Measurements from ENCODE around the gene PUSL1.

PUSL1 gene

DNA sequence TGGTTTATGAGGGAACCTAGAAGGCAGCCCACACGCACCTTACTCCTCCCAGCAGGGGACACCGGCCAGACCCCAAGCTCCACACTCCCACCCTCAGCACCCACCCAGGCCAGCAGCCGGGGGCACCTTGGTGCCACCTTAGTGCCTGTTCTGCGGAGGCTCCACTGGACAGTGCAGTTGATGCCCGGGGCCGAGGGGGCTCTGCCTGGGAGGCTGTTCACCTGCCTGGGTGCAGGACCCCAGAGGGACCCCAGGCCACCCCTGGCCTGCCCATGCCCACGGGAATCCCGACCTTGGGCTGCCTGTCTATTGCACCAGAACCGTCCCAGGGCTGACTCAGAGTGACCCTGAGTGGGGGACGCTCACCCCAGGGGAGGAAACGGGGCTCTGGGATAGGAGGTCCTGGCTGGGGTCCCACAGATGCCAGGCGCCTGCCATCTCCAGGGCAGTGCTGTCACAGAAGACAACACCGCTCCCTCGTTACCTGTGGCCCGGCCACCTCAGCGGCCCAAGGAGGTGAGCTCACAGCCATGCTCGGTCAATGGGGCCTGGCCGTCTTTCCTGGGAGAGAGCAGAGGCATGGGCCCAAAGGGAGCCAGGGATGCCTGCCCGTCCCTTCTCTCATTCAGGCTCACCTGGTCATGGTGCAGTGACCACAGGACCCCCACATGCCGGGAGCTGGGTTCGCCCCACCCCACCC, 27.5 kb upstream of the PUSL1 start:
- no peak for DNase-seq

DNA sequence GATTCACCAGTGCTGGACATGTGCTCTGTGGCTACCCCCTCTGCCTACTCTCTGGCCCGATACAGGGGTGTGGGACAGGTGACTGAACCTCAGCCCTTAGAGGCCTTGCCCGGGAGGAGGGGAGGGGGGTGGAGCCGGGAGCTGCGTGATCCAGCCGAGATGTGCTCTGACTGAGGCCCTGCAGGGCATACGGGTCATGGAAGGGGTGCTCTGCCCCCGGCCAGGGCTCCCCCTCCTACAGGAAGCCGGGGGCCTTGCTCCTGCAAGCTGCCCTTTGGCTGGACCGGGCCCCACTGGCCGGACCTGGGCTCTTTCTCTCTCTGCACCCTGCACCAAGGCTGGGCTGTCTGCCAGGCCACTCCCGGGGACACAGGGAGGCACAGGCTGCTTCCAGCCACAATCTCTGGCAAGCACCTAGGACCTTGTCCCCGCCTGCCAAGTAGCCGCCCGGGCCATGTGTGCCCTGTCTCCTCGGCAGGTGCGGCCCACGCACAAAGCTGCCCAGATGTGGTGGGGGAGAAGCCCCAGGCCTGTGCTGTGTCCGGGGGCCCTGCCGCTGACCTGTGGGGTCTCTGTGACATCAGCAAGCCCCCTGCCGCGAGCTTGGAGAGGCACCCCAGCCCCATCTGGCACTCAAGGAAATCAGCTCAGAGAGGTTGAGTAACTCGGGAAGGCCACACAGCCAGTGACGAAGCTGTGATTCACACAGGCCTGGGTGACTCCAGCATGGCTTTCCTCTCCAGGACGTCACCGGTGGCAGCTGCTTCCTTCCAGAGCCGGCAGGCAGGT, 26.7 kb upstream of the PUSL1 start:
- no peak for DNase-seq

DNA sequence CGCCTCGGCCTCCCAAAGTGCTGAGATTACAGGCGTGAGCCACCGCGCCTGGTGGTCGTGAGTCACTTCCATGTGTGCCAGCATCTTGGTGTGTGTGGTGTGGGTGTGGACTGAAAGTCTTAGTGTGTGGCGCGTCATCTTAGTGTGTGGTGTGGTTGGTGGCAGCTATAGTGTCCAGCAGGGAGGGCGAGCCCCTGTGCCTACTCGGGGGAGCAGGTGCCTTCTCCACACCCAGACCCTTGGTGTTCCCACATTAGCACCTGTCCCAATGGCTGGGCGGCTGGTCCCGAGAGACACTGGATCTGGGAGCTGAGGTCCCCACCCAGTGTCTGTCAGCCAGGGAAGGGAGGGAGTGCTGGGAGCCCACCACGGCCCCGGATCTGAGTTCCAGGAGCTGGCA, 25.4 kb upstream of the PUSL1 start:
- DNase-seq = no peak

DNA sequence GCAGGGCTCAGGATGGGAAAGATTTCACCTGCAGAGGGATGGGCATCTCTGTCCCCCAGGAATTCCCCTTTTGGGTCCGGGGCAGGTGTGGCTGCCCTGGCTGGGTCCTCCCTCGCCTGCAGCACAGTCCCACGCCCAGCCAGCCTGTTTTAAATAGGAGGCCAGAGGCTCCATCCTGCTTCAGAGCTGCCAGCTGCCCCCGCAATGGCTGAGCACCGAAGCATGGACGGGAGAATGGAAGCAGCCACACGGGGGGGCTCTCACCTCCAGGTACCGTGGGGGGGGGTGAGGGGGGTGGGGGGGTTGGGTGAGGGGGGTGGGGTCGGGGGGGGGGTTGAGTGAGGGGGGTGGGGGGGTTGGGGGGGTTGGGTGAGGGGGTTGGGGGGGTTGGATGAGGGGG, 24.6 kb upstream of the PUSL1 start:
- no peak for DNase-seq

DNA sequence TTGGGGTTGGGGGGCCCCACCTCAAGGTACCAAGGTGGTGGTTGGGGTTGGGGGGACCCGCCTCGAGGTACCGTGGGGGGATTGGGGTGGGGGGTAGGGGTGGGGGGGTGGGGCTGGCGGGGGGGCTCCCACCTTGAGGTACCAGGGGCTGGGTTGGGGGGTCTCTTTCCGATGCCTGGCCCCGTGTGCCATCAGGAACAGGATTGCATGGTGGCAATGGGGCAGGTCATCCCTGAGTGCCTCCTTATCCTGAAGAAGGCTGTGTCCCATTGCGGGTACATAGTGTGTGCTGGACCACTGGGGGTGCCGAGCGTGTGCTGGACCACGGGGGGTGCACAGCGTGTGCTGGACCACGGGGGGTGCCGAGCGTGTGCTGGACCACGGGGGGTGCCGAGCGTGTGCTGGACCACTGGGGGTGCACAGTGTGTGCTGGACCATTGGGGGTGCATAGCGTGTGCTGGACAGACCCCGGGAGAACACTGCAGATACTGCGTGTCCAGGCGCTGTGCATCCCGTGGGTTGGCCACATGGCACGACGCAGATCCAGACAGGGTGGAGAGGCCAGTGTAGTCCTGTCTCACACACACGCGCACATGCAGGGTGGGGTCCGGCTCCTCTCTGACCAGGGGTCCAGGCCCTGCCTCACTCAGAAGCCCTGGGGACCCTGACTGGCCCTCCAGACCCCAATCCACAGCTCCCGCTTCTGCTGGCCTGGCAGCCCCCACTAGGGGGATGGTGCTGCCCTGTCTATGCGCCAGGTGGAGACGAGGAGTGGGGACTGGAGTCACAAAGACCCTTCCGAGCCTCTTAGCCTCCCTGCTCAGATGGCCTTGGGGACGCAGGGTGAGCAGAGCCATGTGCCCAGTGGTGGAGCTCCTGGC, 23.9 kb upstream of the PUSL1 start:
- no peak for DNase-seq

DNA sequence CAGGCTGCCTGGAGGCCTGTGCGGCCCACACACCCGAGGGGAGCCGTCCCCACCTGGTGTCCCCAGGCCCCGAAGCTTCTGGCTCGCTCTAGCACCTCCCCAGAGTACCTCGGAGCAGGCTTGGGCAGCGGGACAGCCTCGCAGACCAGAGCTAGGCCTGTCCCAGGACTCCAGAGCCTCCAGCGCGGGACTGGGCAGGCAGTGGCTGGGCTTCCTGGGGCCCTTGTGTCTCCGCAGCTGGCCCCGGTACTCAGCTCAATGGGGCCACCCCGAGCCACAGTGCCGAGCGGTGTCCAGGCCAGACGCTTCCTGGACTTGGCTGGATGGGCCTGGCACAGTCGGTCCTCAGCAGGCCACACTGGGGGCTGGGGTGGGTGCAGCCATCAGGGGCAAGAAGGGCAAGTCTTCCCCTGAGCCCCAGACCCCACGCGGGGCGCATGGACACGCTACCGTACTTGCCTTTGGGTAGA, 23.3 kb upstream of the PUSL1 start:
- DNase-seq = no peak

DNA sequence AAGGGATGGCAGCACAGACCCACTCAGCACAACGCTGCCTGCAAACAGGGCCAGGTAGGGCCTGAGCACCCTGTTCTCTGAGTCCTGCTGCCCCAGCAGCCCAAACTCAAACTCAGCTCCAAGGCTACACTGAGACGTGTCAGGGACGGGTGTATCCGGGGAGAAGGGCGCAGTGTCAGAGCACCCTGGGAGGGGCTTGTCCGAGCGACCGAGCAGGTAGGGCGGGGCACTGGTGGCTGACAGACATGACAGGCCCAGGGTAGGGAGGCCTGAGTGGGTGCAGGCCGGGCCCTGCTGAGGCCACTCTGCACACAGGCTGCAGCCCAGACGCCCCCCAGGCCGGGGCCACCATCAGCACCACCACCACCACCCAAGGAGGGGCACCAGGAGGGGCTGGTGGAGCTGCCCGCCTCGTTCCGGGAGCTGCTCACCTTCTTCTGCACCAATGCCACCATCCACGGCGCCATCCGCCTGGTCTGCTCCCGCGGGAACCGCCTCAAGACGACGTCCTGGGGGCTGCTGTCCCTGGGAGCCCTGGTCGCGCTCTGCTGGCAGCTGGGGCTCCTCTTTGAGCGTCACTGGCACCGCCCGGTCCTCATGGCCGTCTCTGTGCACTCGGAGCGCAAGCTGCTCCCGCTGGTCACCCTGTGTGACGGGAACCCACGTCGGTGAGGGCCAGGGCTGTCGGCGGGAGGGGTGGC, 22.6 kb upstream of the PUSL1 start:
- DNase-seq = no peak

DNA sequence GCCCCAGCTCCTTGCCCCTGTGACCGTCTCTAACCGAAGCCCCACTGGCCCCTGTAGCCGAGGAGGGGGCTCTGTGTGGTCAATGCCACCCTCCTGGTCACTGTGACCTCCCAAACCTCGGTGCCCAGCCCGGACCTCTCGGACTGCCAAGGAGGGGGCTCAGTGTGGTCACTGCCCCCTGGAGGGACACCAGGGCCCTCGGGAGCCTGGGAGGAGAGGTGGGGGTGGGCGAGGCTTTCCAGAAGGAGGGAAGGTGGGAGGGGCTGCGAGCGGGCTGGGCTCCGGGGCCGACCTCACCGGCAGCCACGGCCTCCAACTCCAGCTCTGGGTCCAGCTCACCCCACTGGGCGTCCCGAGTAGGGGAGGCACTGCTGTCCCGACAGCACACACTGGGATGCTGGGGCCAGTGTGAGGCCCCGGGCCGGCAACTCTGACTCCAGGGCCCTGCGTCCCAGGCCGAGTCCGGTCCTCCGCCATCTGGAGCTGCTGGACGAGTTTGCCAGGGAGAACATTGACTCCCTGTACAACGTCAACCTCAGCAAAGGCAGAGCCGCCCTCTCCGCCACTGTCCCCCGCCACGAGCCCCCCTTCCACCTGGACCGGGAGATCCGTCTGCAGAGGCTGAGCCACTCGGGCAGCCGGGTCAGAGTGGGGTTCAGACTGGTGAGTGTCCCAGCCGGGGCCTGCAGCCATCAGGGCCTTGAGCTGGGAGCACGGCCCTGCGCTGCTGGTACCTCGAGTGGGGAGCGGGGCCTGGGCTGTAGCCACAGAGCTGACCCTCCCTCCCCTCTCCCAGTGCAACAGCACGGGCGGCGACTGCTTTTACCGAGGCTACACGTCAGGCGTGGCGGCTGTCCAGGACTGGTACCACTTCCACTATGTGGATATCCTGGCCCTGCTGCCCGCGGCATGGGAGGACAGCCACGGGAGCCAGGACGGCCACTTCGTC, 21.8 kb upstream of the PUSL1 start:
- DNase-seq = no peak

DNA sequence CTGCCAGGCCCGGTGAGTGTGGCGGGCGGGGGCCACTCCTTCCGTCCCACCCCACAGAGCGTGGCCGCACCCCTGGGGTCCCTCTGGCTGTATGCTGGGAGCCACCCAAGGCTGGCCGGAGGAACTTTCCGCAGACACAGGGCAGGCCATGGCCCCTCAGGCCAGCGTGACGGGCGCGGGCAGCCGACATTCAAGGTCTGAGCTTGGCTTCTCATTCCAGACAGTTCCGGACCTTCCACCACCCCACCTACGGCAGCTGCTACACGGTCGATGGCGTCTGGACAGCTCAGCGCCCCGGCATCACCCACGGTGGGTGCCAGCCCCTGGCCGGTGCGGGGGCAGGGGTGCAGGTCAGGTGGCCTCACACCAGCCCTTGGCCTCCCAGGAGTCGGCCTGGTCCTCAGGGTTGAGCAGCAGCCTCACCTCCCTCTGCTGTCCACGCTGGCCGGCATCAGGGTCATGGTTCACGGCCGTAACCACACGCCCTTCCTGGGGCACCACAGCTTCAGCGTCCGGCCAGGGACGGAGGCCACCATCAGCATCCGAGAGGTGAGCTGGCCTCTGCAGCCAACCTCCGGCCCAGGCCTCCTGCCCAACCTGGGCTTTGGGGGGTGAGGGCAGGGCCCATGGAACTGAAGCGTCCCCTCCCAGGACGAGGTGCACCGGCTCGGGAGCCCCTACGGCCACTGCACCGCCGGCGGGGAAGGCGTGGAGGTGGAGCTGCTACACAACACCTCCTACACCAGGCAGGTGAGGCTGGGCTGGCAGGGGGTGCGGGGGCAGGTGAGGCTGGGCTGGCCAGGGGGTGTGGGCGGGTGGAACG, 20.9 kb upstream of the PUSL1 start:
- DNase-seq = no peak

DNA sequence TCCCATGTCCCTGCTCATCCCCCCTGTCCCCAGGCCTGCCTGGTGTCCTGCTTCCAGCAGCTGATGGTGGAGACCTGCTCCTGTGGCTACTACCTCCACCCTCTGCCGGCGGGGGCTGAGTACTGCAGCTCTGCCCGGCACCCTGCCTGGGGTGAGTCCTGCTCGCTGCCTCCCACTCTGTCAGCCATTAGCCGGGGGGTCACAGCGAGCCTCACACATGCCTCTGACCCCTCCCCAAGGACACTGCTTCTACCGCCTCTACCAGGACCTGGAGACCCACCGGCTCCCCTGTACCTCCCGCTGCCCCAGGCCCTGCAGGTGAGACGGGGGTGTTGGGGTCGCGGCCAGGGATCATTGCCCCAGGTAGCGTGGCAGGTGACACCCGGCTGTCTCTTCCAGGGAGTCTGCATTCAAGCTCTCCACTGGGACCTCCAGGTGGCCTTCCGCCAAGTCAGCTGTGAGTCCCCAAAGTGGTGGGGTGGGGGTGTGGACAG, 18.1 kb upstream of the PUSL1 start:
- DNase-seq = peak; percentile 50 to 54

DNA sequence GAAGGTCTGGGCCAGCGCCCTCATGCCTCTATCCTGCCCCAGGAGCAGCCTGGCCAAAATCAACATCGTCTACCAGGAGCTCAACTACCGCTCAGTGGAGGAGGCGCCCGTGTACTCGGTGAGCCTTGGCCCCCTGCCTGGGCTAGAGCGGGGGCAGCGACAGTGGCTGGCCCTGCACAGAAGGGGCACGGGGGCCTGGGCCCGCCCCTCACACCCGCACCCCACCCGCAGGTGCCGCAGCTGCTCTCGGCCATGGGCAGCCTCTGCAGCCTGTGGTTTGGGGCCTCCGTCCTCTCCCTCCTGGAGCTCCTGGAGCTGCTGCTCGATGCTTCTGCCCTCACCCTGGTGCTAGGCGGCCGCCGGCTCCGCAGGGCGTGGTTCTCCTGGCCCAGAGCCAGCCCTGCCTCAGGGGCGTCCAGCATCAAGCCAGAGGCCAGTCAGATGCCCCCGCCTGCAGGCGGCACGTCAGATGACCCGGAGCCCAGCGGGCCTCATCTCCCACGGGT, 17.3 kb upstream of the PUSL1 start:
- DNase-seq = no peak

DNA sequence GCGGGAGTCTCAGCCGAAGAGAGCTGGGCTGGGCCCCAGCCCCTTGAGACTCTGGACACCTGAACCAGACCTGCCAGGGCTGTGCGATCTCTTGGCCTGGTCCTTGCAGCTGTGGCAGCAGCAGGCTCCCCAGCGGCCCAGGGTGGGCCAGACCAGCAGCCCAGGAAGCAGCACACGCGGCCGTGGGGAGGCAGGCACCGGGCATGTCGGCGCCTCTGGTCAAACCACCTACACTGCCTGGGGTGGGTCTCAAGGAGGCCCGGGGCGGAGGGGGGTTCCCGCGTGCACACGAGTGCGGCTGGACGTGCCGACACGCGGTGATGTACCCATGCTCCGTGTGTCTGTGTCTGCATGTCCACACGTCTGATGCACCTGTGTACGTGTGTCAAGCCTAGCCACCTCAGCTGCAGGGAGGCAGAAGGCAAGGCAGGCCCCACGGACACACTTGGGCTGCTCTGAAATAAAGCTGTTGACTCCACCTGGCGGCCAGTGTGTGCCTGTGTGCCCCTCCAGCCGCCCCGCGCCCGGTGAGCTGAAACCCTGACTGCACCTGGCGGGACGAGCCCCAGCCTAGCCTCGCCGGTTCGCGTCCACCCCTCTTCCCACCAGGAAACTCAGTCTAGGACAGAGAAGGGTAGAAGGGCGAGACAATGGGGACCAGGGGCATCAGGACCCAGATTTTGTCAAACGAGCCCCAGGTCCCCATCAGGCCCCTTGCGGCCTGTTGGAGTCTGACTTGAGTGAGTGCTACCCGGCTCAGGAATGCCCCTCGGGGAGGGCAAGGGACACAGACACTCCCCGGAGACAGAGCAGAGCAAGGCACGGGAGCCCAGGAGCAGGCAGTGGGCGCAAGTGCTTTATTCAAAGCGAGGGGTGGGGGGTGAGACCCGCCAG, 16.6 kb upstream of the PUSL1 start:
- peak; percentile 16 to 26 for DNase-seq

DNA sequence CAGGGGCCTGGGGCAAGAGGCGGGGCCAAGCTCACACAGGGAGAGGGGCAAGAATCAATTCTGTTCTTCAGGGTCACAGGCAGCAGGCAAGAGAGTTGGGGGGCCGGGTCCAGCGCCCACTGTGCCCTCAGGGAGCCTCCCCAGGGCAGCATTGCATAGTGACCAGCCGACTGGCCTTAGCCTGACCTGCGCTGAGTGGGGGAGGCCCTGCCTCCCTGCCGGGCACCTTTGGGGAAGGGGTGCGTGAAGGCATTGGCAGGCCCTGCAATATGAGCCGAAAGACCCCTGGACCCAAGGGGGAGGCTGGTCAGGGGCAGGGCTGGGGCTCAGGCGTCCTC, 16.0 kb upstream of the PUSL1 start:
- DNase-seq = no peak

DNA sequence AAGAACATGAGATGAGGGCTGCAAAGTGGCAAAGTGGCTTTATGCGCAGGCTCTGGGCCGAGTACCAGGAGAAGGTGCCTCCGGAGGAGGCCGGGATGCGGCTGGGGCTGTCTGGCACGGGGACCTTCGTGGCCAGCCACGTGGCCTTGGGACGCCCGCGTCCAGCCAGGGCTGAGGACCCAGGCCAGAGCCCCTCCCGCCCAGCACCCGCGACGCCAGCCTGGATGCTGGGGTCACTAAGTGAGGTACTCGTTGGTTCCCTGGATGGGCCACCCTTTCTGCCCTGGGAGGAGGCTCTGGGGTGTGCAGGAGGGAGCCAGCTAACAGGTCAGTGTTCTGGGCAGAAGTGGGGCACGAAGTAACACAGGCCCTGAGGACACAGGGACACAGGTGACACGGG, 15.5 kb upstream of the PUSL1 start:
- no peak for DNase-seq

DNA sequence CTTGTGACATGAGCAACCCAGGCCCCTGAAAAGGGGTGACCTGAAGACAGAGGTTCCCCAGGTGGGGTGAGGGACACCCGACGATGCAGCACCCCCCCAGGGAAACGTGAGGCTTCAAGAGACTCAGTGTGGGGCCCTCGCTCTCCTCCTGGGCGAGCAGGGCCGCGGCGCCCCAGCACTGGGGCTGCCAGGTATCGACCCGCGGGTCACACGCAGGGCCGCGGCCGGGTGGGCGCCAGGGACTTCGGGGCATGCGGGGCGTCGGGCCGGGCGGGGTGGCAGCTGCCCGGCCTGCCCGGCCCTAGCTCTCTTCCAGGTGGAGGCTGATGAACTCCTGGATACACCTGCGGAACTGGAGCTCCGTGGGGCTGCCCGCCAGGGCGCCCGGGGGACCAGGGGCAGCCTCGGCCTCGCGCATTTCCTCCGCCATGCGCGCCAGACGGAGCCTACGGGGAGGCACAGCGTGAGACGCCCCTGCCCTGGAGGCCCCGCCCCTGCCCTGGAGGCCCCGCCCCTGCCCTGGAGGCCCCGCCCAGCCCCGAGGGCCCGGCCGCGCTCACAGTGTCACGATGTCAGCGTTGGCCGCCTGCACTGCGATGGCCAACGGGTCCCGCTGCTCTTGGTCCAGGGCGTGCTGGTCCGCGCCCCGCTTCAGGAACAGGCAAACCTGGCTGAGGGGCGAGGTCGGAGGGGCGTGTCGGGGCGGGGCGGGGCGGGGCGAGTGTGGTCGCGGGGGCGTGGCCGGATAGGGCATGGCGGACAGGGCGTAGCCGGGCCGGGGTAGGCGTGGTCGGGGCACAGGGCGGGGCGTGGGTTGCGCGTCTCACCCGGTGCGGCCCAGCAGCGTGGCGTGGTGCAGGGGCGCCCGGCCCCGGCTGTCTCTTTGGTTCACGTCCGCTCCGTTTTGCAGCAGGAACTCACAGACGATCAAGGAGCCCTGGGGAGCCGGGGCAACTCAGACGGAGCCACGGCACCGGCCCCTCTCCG, 14.8 kb upstream of the PUSL1 start:
- DNase-seq = no peak

DNA sequence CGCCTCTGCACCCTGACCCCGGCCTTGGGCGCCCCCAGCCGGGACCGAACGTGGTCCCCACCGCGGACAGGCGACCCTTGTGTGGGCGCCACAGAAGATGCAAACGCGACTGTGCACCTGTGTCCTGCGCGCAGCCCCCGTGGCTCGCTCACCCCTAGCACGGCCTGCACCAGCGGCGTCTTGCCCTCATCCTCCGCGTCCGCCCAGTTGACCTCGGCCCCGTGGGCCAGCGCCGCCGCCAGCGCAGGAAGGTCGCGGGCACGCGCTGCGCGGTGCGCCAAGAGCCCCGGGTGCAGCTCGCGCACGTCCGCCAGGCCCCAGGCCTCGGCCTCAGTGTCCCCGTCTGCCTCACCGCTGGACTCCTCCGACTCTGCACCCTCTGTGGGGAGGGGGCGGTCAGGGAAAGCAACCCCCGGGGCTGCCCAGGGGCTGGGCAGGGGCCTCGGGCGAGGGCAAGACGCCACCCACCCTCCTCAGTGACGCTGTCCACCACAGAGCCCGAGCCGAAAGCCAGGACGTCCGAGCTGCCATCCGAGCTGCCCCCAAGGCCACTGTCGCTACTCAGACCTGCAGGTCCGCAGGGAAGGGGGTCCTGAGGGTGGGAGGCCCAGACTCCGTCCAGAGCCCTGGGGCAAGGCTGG, 14.0 kb upstream of the PUSL1 start:
- no peak for DNase-seq

DNA sequence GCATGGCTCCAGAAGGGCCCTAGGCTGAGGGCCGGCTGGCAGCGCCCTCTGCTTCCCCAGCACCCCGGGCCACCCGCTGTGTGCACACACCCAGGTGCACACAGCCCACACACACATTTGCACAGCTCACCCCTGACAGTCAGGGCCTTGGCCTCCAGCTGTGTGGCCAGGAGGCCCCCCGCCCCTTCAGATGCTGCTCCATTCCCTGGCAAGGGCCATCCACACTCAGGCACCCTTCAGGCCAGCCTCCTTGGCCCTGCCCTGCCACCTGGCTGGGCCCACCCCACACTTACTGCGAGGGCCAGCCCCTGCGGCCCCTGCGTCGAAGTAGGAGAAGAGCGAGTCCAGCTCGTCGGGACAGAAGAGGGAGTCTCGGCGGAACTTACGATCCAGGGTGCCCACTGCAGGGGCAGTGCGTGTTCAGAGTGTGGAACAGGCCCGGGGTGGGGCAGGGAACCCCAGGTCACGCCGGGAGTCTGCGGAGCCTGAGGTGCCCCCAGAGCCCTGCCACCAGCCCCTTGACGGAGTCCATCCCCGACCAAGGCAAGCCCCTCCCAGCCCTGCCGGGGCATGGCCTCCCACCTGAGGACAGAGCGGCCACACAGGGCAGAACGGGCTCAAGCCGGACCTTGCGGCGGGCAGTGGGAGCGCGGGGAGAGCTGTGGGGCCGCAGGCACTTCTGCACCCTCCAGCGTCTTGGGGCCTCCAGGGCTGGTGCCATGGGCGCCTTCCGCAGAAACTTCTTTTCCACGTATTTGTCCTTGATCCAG, 13.1 kb upstream of the PUSL1 start:
- no peak for DNase-seq
